ENCODE measurements around the gene SALL3.

The SALL3 gene

GRCh38 chr18:78980279-78980771 is 707 bp downstream of the SALL3 start:
- in situ Hi-C loops (cut with MboI; ENCODE audit: low sequenced_read_pairs): no loop called here

DNA sequence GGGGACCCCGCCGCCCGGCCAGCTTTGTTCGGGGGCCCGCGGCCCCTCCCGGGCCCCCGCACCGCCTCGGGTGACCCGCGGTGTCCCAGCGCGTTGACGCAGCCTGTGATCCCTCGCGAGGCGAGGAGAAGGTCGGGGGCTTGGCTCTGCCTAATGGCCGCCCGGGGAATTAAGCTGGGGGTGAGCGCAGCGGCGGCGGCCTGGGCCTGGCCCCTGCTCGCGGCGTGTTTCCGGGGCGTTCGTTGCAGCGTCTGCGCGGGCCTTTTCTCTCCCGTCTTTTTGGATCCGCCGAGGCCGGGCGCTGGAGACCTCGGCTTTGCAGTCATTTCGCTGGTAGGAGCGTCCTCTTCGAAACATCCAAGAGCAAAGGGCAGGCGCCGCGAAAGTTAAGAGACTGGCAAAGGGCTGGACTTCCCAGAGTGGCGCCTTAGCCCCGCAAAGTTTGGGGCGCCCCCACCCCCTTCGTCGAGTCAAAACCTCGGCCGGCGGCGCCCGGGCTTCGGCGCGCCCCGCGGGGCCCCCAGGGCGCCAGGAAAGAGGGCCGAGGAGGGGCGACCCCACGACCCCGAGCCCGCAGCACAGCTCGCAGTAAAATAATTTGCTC is 1.3 kb downstream of the SALL3 start:
- in situ Hi-C loops (cut with MboI; ENCODE audit: low sequenced_read_pairs): no loop called here

GRCh38 chr18:78981394-78981831 is 1.8 kb downstream of the SALL3 start:
- in situ Hi-C loops (cut with MboI; ENCODE audit: low sequenced_read_pairs): no loop called here

- in situ Hi-C loops (cut with MboI; ENCODE audit: low sequenced_read_pairs): no loop called here
Observed at GRCh38 chr18:78981989-78982620, 2.5 kb downstream of the SALL3 start.

- in situ Hi-C loops (cut with MboI; ENCODE audit: low sequenced_read_pairs): no loop called here
Observed at GRCh38 chr18:78983512-78983911, 3.9 kb downstream of the SALL3 start.

DNA sequence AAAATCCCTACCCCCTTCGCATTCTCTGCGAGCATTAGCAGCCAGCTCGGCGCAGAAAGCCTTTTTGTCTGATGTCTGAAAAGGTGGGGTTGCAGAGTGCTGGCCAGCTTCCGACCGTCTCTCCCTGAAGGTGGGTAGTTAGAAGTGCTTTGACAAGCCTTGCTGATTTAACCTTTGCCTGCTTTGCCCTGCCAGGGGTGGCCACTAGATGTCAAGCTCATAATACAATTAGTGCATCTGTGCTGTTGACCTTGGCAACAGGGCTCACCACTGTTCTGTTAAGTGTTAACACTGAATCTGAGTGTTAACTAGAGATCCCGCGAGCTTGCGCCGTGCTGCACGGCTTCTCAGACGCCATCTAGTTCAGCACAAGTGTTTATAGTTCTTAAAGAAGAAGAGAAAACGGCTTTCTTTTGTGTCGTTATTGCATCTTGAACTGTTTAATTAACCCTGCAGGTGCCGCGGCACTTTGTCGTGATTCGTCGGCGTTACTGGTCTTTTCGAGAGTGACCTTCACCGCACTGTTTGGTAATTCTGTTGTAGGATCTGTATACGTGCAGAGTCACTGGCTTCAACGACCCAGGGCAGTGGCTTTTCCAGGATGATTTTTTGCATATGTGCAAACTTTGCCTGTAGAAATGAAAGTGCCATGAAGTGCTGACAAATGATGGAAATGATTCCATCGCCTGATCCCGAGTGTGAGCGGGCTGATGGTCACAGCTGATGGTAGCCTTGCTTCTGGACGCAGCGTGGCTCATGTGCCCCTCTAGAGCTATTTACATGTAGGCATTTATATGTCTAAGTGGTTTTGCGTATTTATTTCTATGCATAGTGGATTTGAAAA is 5.5 kb downstream of the SALL3 start:
- in situ Hi-C loops (cut with MboI; ENCODE audit: low sequenced_read_pairs): no loop called here

DNA sequence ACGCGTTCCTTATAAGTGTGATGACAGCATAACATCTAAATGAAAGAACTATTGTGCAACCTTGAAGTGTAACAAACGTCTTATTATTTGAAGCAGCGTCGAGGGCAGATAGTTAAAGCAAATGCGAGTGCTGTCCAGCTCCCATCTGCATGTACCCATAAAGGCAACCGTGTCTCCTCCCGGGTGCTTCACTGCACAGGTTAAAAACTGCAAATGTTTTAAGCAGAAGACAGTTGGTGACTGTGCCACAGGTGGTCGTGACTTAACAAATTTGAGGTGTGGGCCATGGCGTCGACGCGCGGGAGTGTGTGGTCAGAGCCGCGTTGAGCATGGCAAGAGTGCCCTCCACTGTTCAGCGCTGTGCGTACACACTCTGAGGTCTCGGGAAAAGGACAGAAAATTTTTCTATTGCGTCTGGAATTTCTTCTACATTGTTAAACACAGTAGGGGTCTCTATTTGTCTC is 6.4 kb downstream of the SALL3 start:
- in situ Hi-C loops (cut with MboI; ENCODE audit: low sequenced_read_pairs): no loop called here

DNA sequence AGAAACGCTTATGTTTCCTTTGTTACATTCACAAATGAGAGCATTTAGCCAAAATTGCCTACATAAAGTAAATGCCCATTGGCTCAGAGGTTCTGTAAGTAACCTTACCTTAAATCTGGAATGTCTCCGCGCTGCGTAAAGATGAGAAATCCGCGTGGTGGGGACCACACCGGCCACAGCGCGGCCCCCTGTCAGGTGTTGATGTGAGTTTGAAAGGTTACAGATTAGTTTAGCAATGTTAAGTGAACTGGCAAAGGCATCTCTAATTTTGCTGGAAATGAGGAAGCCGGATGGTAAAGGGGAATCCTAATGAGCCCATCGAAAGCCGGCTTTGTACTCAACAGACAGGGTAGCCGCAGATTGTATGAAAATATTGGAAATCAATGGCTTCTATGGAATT is 11.8 kb downstream of the SALL3 start:
- in situ Hi-C loops (cut with MboI; ENCODE audit: low sequenced_read_pairs): no loop called here

DNA sequence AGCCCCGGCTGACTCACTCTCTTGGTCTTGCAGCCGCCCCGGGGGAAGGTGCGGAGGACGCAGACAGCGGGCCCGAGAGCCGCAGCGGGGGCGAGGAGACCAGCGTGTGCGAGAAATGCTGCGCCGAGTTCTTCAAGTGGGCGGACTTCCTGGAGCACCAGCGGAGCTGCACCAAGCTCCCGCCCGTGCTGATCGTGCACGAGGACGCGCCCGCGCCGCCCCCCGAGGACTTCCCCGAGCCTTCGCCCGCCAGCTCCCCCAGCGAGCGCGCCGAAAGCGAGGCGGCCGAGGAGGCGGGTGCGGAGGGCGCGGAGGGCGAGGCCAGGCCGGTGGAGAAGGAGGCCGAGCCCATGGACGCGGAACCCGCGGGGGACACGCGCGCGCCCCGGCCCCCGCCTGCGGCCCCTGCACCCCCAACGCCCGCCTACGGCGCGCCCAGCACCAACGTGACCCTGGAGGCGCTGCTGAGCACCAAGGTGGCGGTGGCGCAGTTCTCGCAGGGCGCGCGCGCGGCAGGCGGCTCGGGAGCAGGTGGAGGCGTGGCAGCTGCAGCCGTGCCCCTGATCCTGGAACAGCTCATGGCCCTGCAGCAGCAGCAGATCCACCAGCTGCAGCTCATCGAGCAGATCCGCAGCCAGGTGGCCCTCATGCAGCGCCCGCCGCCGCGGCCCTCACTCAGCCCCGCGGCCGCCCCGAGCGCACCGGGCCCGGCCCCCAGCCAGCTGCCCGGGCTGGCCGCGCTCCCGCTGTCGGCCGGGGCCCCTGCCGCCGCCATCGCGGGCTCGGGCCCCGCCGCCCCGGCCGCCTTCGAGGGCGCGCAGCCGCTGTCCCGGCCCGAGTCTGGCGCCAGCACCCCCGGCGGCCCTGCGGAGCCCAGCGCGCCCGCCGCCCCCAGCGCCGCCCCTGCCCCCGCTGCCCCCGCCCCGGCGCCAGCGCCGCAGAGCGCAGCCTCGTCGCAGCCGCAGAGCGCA is 12.7 kb downstream of the SALL3 start:
- in situ Hi-C loops (cut with MboI; ENCODE audit: low sequenced_read_pairs): no loop called here

- in situ Hi-C loops (cut with MboI; ENCODE audit: low sequenced_read_pairs): no loop called here
Observed at GRCh38 chr18:78993014-78993926, 13.7 kb downstream of the SALL3 start.

- in situ Hi-C loops (cut with MboI; ENCODE audit: low sequenced_read_pairs): no loop called here
Observed at GRCh38 chr18:78994000-78994399, 14.4 kb downstream of the SALL3 start.

GRCh38 chr18:78994531-78994930 is 14.9 kb downstream of the SALL3 start:
- in situ Hi-C loops (cut with MboI; ENCODE audit: low sequenced_read_pairs): no loop called here

DNA sequence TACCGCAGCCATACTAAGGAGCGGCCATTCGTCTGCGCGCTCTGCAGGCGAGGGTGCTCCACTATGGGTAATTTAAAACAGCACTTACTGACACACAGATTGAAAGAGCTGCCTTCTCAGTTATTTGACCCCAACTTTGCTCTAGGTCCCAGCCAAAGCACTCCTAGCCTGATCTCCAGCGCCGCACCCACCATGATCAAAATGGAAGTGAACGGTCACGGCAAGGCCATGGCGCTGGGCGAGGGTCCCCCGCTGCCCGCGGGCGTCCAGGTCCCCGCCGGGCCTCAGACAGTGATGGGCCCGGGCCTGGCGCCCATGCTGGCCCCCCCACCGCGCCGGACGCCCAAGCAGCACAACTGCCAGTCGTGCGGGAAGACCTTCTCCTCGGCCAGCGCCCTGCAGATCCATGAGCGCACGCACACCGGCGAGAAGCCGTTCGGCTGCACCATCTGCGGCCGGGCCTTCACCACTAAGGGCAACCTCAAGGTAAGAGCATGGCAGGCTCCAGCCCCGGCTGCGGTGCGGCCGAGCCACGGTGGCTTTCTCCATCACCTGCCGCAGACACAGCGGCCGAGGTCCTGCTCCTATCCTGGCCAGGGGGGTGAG is 15.5 kb downstream of the SALL3 start:
- in situ Hi-C loops (cut with MboI; ENCODE audit: low sequenced_read_pairs): no loop called here

GRCh38 chr18:78995740-78996395 is 16.2 kb downstream of the SALL3 start:
- in situ Hi-C loops (cut with MboI; ENCODE audit: low sequenced_read_pairs): no loop called here

- in situ Hi-C loops (cut with MboI; ENCODE audit: low sequenced_read_pairs): no loop called here
Observed at GRCh38 chr18:78996741-78997490, 17.3 kb downstream of the SALL3 start.

GRCh38 chr18:78998371-78999071 is 18.9 kb downstream of the SALL3 start:
- in situ Hi-C loops (cut with MboI; ENCODE audit: low sequenced_read_pairs): no loop called here

DNA sequence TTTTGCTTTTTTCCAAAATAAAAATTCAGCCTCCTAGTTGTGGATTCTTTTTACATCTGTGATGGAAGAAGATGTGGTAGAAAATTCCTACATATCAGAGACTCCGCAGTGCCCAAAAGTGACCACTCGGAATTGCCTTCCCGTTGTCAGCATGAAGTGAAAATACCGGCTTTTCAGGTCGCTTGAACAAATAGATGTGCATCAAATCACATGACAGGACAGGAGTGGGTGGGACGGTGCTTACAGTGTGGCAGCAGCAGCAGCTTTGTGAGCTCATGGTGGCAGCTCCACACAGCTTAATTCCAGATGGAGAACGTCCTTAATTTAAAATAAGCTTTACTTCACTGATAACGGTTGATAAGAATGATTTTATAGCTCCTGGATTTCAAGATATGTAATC is 20.3 kb downstream of the SALL3 start:
- in situ Hi-C loops (cut with MboI; ENCODE audit: low sequenced_read_pairs): no loop called here
